Measurements from ENCODE around the gene HADHB. TPM values are rescaled to one million over a fixed set of nuclear protein-coding genes. Genes with fewer than 3 reads are reported as not detected.
"Not testable (repeated sequence)": the region's sequence is repeated elsewhere in the genome, so short reads cannot be mapped to it uniquely, and the experiment has no call there.

Gene HADHB
- total RNA-seq, 1 experiment from 2014 or later: 41.3 TPM

DNA sequence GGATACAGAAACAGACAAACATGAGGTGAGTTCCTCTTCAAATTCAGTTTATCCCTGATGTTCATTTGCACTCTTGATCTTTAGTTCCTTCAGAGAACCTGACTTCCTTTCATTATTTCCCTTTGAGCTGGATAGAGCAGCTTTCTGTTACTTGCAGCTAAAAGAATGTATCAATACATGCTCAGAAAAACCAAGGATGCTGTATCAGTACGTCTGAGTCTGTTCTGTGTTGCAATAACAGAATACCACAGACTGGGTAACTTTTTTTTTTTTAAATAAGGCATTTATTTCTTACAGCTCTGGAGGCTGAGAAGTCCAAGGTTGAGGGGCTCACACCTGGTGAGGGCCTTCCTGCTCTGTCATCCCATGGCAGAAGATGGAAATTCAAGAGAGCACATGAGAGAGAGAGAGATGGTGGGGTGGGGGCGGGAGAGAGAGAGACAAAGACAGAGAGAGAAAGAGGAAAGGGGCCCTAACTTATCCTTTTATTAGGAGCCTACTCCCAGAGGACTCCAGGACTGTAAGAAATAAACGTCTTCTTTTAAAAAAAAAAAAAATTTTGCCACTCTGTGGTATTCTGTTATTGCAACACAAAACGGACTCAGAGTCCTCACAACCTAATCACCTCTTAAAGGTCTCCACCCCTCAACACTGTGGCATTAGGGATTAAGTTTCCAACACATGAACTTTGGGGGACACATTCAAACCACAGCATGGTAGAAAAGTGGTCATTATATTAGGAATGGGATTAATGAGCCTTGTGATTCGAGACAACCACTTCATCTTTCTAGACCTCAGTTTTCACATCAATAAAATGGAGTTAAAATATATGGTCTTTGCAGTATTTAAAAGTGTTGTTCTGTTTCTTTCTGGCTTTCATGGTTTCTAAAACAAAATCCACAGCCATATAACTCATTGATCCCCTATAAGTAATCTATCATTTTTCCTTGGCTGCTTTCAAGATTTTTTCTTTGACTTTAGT is 82.8 kb downstream of the HADHB start:
- H3K9ac ChIP-seq (ENCODE audit: extremely low read depth, insufficient read length, low read length): no peak overlapping the region
- no peak overlapping the region for H3K27ac ChIP-seq (ENCODE audit: insufficient read length, low read depth, low read length)
- TF ChIP-seq CTCF (conservative IDR thresholded peaks at IDR 0.05): no peak
- no peak overlapping the region for H3K18ac ChIP-seq (ENCODE audit: insufficient read length, low read depth, low read length)
- no peak overlapping the region for H4K5ac ChIP-seq (ENCODE audit: insufficient read length, low read depth, low read length)
- no peak overlapping the region for H4K8ac ChIP-seq (replicated peaks; ENCODE audit: insufficient read length, low read depth, low read length)
- no peaks in the 10 kb centered on the region for H3K23me2 ChIP-seq (ENCODE audit: insufficient read length, low read depth, low read length, poor library complexity, severe bottlenecking)
- H3T11ph ChIP-seq (ENCODE audit: low read length): no peak overlapping the region
- H4K91ac ChIP-seq (ENCODE audit: insufficient read length, low read depth, low read length): no peak overlapping the region
- no peak overlapping the region for H3K14ac ChIP-seq (ENCODE audit: insufficient read depth, low read length)
- no peak overlapping the region for H2AFZ ChIP-seq (ENCODE audit: low read length)
- no peak overlapping the region for H3K4ac ChIP-seq (ENCODE audit: low read depth, low read length)
- no peak overlapping the region for H2BK15ac ChIP-seq (ENCODE audit: low read depth, low read length)
- H2BK20ac ChIP-seq (ENCODE audit: low read depth, low read length, poor library complexity, severe bottlenecking): no peak overlapping the region
- H3K4me2 ChIP-seq (ENCODE audit: insufficient read depth, insufficient read length, low read length): no peak overlapping the region
- H2AK5ac ChIP-seq (ENCODE audit: insufficient read length, low read length): no peak overlapping the region
- no peaks in the 10 kb centered on the region for H3K9me3 Mint-ChIP-seq
- H3K4me1 Mint-ChIP-seq: peaks cover 3 to 8% of the 10 kb centered on the region in 2 experiments
- H3K23ac ChIP-seq (ENCODE audit: insufficient read length, low read depth, low read length): no peak overlapping the region
- H3K27me3 Mint-ChIP-seq (ENCODE audit: low read depth): no peaks in the 10 kb centered on the region; the same call in 1 of the 2 replicates
- H3K9me3 ChIP-seq (ENCODE audit: control insufficient read depth, low read depth, low read length): no peaks in the 10 kb centered on the region
- H4K20me1 ChIP-seq (ENCODE audit: control insufficient read depth, insufficient read depth, insufficient read length): no peaks in the 10 kb centered on the region
- DNase-seq: no peak
- no peak overlapping the region for H3K4me3 Mint-ChIP-seq
- no peaks in the 10 kb centered on the region for H3K27me3 ChIP-seq (ENCODE audit: insufficient read depth, low read length)
- no peak overlapping the region for H2BK5ac ChIP-seq (ENCODE audit: insufficient read length, low read length)
- H3K79me1 ChIP-seq (ENCODE audit: insufficient read depth, low read depth, low read length, poor library complexity, severe bottlenecking): no peaks in the 10 kb centered on the region
- no peak overlapping the region for H3K56ac ChIP-seq (ENCODE audit: insufficient read length, low read depth, low read length)
- no peak overlapping the region for H3K27ac Mint-ChIP-seq
- WGBS (ENCODE audit: extremely low coverage, insufficient read length, low lambda C conversion rate): no CpG with 5 or more reads among the region's 5 CpGs
- H3K79me2 ChIP-seq (ENCODE audit: insufficient read depth, low read length): no peaks in the 10 kb centered on the region
- H2BK120ac ChIP-seq (ENCODE audit: low read depth, low read length, poor library complexity, severe bottlenecking): no peak overlapping the region
- no peak overlapping the region for H2BK12ac ChIP-seq (ENCODE audit: insufficient read length, low read depth, low read length)
- H3K36me3 Mint-ChIP-seq (ENCODE audit: insufficient read depth in 1 of 3, low read depth in 3 of 3): no peaks in the 10 kb centered on the region
- no peaks in the 10 kb centered on the region for H3K4me1 ChIP-seq (ENCODE audit: insufficient read depth, low read length)

DNA sequence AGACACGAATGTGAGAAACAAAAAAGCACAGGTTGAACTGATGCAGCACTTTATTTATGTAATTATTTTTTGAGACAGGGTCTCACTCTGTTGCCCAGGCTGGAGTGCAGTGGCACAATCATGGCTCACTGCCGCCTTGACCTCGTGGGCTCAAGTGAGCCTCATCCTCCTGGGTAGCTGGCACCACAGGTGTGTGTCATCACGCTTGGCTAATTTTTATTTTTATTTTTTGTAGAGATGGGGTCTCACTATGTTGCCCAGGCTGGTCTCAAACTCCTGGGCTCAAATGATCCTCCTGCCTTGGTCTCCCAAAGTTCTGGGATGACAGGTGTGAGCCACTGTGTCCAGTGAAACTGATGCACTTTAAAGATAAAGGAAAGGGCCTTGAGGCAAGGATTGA is 84.3 kb downstream of the HADHB start:
- not testable (repeated sequence) for H3K79me1 ChIP-seq (ENCODE audit: insufficient read depth, low read depth, low read length, poor library complexity, severe bottlenecking); H3K27ac ChIP-seq (ENCODE audit: insufficient read length, low read depth, low read length); H3T11ph ChIP-seq (ENCODE audit: low read length); H3K4me2 ChIP-seq (ENCODE audit: insufficient read depth, insufficient read length, low read length); H2BK20ac ChIP-seq (ENCODE audit: low read depth, low read length, poor library complexity, severe bottlenecking); H3K23ac ChIP-seq (ENCODE audit: insufficient read length, low read depth, low read length); H3K9me3 ChIP-seq (ENCODE audit: control insufficient read depth, low read depth, low read length); H2AK5ac ChIP-seq (ENCODE audit: insufficient read length, low read length); H2BK15ac ChIP-seq (ENCODE audit: low read depth, low read length); H3K4me3 Mint-ChIP-seq; H3K14ac ChIP-seq (ENCODE audit: insufficient read depth, low read length); H3K79me2 ChIP-seq (ENCODE audit: insufficient read depth, low read length); H4K5ac ChIP-seq (ENCODE audit: insufficient read length, low read depth, low read length); H3K27ac Mint-ChIP-seq; H3K4me1 ChIP-seq (ENCODE audit: insufficient read depth, low read length); H2BK12ac ChIP-seq (ENCODE audit: insufficient read length, low read depth, low read length); H3K18ac ChIP-seq (ENCODE audit: insufficient read length, low read depth, low read length); H4K8ac ChIP-seq (replicated peaks; ENCODE audit: insufficient read length, low read depth, low read length); H4K20me1 ChIP-seq (ENCODE audit: control insufficient read depth, insufficient read depth, insufficient read length); H2BK5ac ChIP-seq (ENCODE audit: insufficient read length, low read length); H2BK120ac ChIP-seq (ENCODE audit: low read depth, low read length, poor library complexity, severe bottlenecking); H3K27me3 Mint-ChIP-seq (ENCODE audit: low read depth); H3K4ac ChIP-seq (ENCODE audit: low read depth, low read length); H3K9me3 Mint-ChIP-seq; DNase-seq; H3K36me3 Mint-ChIP-seq (ENCODE audit: insufficient read depth in 1 of 3, low read depth in 3 of 3); H3K9ac ChIP-seq (ENCODE audit: extremely low read depth, insufficient read length, low read length); H3K56ac ChIP-seq (ENCODE audit: insufficient read length, low read depth, low read length); H3K27me3 ChIP-seq (ENCODE audit: insufficient read depth, low read length); H3K23me2 ChIP-seq (ENCODE audit: insufficient read length, low read depth, low read length, poor library complexity, severe bottlenecking); H2AFZ ChIP-seq (ENCODE audit: low read length); H4K91ac ChIP-seq (ENCODE audit: insufficient read length, low read depth, low read length)
- no CpG with 5 or more reads among the region's 4 CpGs for WGBS (ENCODE audit: extremely low coverage, insufficient read length, low lambda C conversion rate)
- peaks cover 3 to 10% of the 10 kb centered on the region in 2 experiments for H3K4me1 Mint-ChIP-seq

Measured in H9 (cell line).